ENCODE measurements around the gene PIGS. TPM values are rescaled to one million over a fixed set of nuclear protein-coding genes. Genes with fewer than 3 reads are reported as not detected.

PIGS gene
- total RNA-seq, 1 donor = 49.9 TPM

- TF ChIP-seq CTCF (IDR thresholded peaks at IDR 0.05; ENCODE audit: extremely low read depth, low read depth, low read length) = no peak
- no peaks in the 10 kb centered on the region for H3K79me2 ChIP-seq (ENCODE audit: insufficient read depth, low read length)
- no peak overlapping the region for H3K4me2 ChIP-seq (ENCODE audit: insufficient read depth, low read length)
- peaks cover 18% of the 10 kb centered on the region for H3K4me1 ChIP-seq (ENCODE audit: insufficient read depth, low read length)
- no peak overlapping the region for H3K4me3 ChIP-seq (ENCODE audit: insufficient read depth, low read length)
- H3K9me3 ChIP-seq (ENCODE audit: low read depth, low read length) = no peaks in the 10 kb centered on the region
- no peak overlapping the region for H3K27ac ChIP-seq (ENCODE audit: low read depth, low read length)
- H4K20me1 ChIP-seq (ENCODE audit: insufficient read depth, low read length) = no peaks in the 10 kb centered on the region
- H3K36me3 ChIP-seq (ENCODE audit: insufficient read depth, low read length) = no peaks in the 10 kb centered on the region
- H3K27me3 ChIP-seq (ENCODE audit: insufficient read depth, low read length) = no peaks in the 10 kb centered on the region
- H2AFZ ChIP-seq (ENCODE audit: low read length) = no peak overlapping the region
- DNase-seq (ENCODE audit: insufficient read length, low spot score, missing footprints) = peak; percentile 76
These were observed 42.3 kb downstream of the PIGS start for GRCh38 chr17:28529013-28529400.

- Histone ChIP-seq H3K27ac (ENCODE audit: low read depth, low read length) (no peak overlapping the region), H3K27me3 (ENCODE audit: insufficient read depth, low read length) (no peaks in the 10 kb centered on the region), H3K36me3 (ENCODE audit: insufficient read depth, low read length) (no peaks in the 10 kb centered on the region), H3K4me1 (ENCODE audit: insufficient read depth, low read length) (peaks cover 18% of the 10 kb centered on the region), H3K9me3 (ENCODE audit: low read depth, low read length) (no peaks in the 10 kb centered on the region), H3K4me2 (ENCODE audit: insufficient read depth, low read length) (no peak overlapping the region), H3K4me3 (ENCODE audit: insufficient read depth, low read length) (no peak overlapping the region), H2AFZ (ENCODE audit: low read length) (no peak overlapping the region), H3K79me2 (ENCODE audit: insufficient read depth, low read length) (no peaks in the 10 kb centered on the region), H4K20me1 (ENCODE audit: insufficient read depth, low read length) (no peaks in the 10 kb centered on the region)
- TF ChIP-seq CTCF (IDR thresholded peaks at IDR 0.05; ENCODE audit: extremely low read depth, low read depth, low read length) = no peak
- DNase-seq (ENCODE audit: insufficient read length, low spot score, missing footprints) = peak; percentile 96
These were observed 42.9 kb downstream of the PIGS start for GRCh38 chr17:28528327-28529012.

- no peak overlapping the region for H3K4me3 ChIP-seq (ENCODE audit: insufficient read depth, low read length)
- no peak for TF ChIP-seq CTCF (IDR thresholded peaks at IDR 0.05; ENCODE audit: extremely low read depth, low read depth, low read length)
- no peak overlapping the region for H2AFZ ChIP-seq (ENCODE audit: low read length)
- no peaks in the 10 kb centered on the region for H3K27me3 ChIP-seq (ENCODE audit: insufficient read depth, low read length)
- H3K4me1 ChIP-seq (ENCODE audit: insufficient read depth, low read length) = peaks cover 15% of the 10 kb centered on the region
- DNase-seq (ENCODE audit: insufficient read length, low spot score, missing footprints) = peak; percentile 58
- no peaks in the 10 kb centered on the region for H3K36me3 ChIP-seq (ENCODE audit: insufficient read depth, low read length)
- no peaks in the 10 kb centered on the region for H3K9me3 ChIP-seq (ENCODE audit: low read depth, low read length)
- H4K20me1 ChIP-seq (ENCODE audit: insufficient read depth, low read length) = no peaks in the 10 kb centered on the region
- H3K4me2 ChIP-seq (ENCODE audit: insufficient read depth, low read length) = no peak overlapping the region
- H3K79me2 ChIP-seq (ENCODE audit: insufficient read depth, low read length) = no peaks in the 10 kb centered on the region
- no peak overlapping the region for H3K27ac ChIP-seq (ENCODE audit: low read depth, low read length)
These were observed 43.5 kb downstream of the PIGS start for GRCh38 chr17:28527859-28528258.

GRCh38 chr17:28527181-28527681, 44.1 kb downstream of the PIGS start:
- no peaks in the 10 kb centered on the region for H4K20me1 ChIP-seq (ENCODE audit: insufficient read depth, low read length)
- H3K4me2 ChIP-seq (ENCODE audit: insufficient read depth, low read length) = no peak overlapping the region
- peak; percentile 86 for DNase-seq (ENCODE audit: insufficient read length, low spot score, missing footprints)
- no peak overlapping the region for H2AFZ ChIP-seq (ENCODE audit: low read length)
- H3K4me3 ChIP-seq (ENCODE audit: insufficient read depth, low read length) = no peak overlapping the region
- no peaks in the 10 kb centered on the region for H3K79me2 ChIP-seq (ENCODE audit: insufficient read depth, low read length)
- no peaks in the 10 kb centered on the region for H3K27me3 ChIP-seq (ENCODE audit: insufficient read depth, low read length)
- no peak overlapping the region for H3K27ac ChIP-seq (ENCODE audit: low read depth, low read length)
- H3K4me1 ChIP-seq (ENCODE audit: insufficient read depth, low read length) = peaks cover 9% of the 10 kb centered on the region
- H3K36me3 ChIP-seq (ENCODE audit: insufficient read depth, low read length) = no peaks in the 10 kb centered on the region
- TF ChIP-seq CTCF (IDR thresholded peaks at IDR 0.05; ENCODE audit: extremely low read depth, low read depth, low read length) = no peak
- H3K9me3 ChIP-seq (ENCODE audit: low read depth, low read length) = no peaks in the 10 kb centered on the region

Measured in osteoblast (primary cell).